NB4 (cell line): Measurements from ENCODE around the gene IL17RA.

Experiments
- CTCF ChIP-seq: IDR thresholded peaks from one replicate; pipeline ENCODE4 v1.5.1; 2012; ENCODE audit warnings: low read depth, low read length
- MAX ChIP-seq: IDR thresholded peaks from 2 replicates; pipeline ENCODE4 v1.6.1; 2011; ENCODE audit warnings: low read depth, low read length
- POLR2A ChIP-seq: IDR thresholded peaks from 2 replicates; pipeline ENCODE4 v1.6.1; 2011; ENCODE audit warnings: mild to moderate bottlenecking; ENCODE audit not compliant: insufficient read length; ENCODE audit errors: extremely low read depth

- no peak for TF ChIP-seq MAX
- no peak for TF ChIP-seq CTCF
- no peak for TF ChIP-seq POLR2A
These were observed 35.5 kb downstream of the IL17RA start for GRCh38 chr22:17120281-17120680.
